HEK293 (cell line): ENCODE measurements around the gene CDK17.
A peak's percentile ranks its signal among the peaks of the same experiment; 100 is the strongest.

ENCODE experiments used
- CTCF ChIA-PET: fragments of 350-600 bp; formaldehyde crosslinking; extraction: SDS; loops from one replicate; lab custom pipeline; 2021; ENCODE audit warnings: antibody characterized with exemption; lab: Yijun Ruan, JAX
- POLR2A ChIA-PET: fragments of 300-600 bp; formaldehyde crosslinking; extraction: SDS; loops from one replicate; lab custom pipeline; 2020; ENCODE audit warnings: antibody characterized with exemption, inconsistent platforms; lab: Yijun Ruan, JAX
- H3K27ac ChIP-seq: fragments of 200-500 bp; sonication (Bioruptor generic); 2 replicates; pipeline ENCODE4 v1.5.1; 2014; ENCODE audit warnings: low read depth, low read length, control low read depth, inconsistent platforms; ENCODE audit errors: extremely low read depth
- H3K36me3 ChIP-seq, 2 experiments: fragments of 200-500 bp in 1 of 2; sonication (Bioruptor generic) in 1 of 2; 1 replicate in 1 of 2; 2 replicates in 1 of 2; pipeline ENCODE4 v1.5.1; 2014 to 2017; ENCODE audit warnings: inconsistent platforms in 2 of 2, low read length in 2 of 2; ENCODE audit not compliant: control insufficient read depth in 2 of 2, insufficient read depth in 1 of 2
- H3K4me1 ChIP-seq: fragments of 200-500 bp; sonication (Bioruptor generic); 2 replicates; pipeline ENCODE4 v1.5.1; 2014; ENCODE audit warnings: mild to moderate bottlenecking, low read length, inconsistent platforms; ENCODE audit not compliant: control insufficient read depth, insufficient read depth
- H3K4me3 ChIP-seq: 2 replicates; pipeline ENCODE4 v1.5.1; 2011; ENCODE audit warnings: low read depth, mild to moderate bottlenecking, control low read depth, low read length, moderate library complexity
- H3K9me3 ChIP-seq: fragments of 200-500 bp; sonication (Bioruptor generic); 2 replicates; pipeline ENCODE4 v1.5.1; 2014; ENCODE audit warnings: low read depth, low read length, inconsistent platforms; ENCODE audit not compliant: control insufficient read depth, insufficient read depth
- MZF1 ChIP-seq: fragments of 450-650 bp; formaldehyde crosslinking; IDR thresholded peaks from 2 replicates; pipeline ENCODE4 v1.5.1; 2017; ENCODE audit warnings: missing biosample characterization, missing genetic modification characterization, borderline replicate concordance
- ZBTB1 ChIP-seq: fragments of 450-650 bp; formaldehyde crosslinking; IDR thresholded peaks from 2 replicates; pipeline ENCODE4 v1.5.1; 2016; ENCODE audit warnings: missing biosample characterization, missing genetic modification characterization
- ZBTB48 ChIP-seq: fragments of 450-650 bp; formaldehyde crosslinking; IDR thresholded peaks from 2 replicates; pipeline ENCODE4 v1.5.1; 2016; ENCODE audit warnings: missing biosample characterization, missing genetic modification characterization
- ZIC2 ChIP-seq: fragments of 450-650 bp; formaldehyde crosslinking; IDR thresholded peaks from 2 replicates; pipeline ENCODE4 v1.5.1; 2016; ENCODE audit warnings: missing biosample characterization, missing genetic modification characterization
- ZNF121 ChIP-seq: fragments of 450-650 bp; formaldehyde crosslinking; IDR thresholded peaks from 2 replicates; pipeline ENCODE4 v1.5.1; 2016; ENCODE audit warnings: missing biosample characterization, missing genetic modification characterization
- ZNF146 ChIP-seq: fragments of 450-650 bp; formaldehyde crosslinking; IDR thresholded peaks from 2 replicates; pipeline ENCODE4 v1.5.1; 2016; ENCODE audit warnings: missing biosample characterization, missing genetic modification characterization
- ZNF354C ChIP-seq: fragments of 450-650 bp; formaldehyde crosslinking; IDR thresholded peaks from 2 replicates; pipeline ENCODE4 v1.5.1; 2016; ENCODE audit warnings: missing biosample characterization, missing genetic modification characterization, low read depth, borderline replicate concordance
- ZNF423 ChIP-seq: fragments of 450-650 bp; formaldehyde crosslinking; IDR thresholded peaks from 2 replicates; pipeline ENCODE4 v1.5.1; 2016; ENCODE audit warnings: missing biosample characterization, missing genetic modification characterization
- ZNF473 ChIP-seq: fragments of 450-650 bp; formaldehyde crosslinking; IDR thresholded peaks from 2 replicates; pipeline ENCODE4 v1.5.1; 2017; ENCODE audit warnings: missing biosample characterization, missing genetic modification characterization
- ZNF514 ChIP-seq: fragments of 450-650 bp; formaldehyde crosslinking; IDR thresholded peaks from 2 replicates; pipeline ENCODE4 v1.5.1; 2016; ENCODE audit warnings: missing biosample characterization, missing genetic modification characterization
- TF ChIP-seq, protein P1 (sequence below): fragments of 450-650 bp; formaldehyde crosslinking; optimal IDR thresholded peaks from 2 replicates; pipeline ENCODE3; 2016; ENCODE audit warnings: missing biosample characterization, mild to moderate bottlenecking, missing genetic modification characterization
- TF ChIP-seq, protein P2 (sequence below): fragments of 450-650 bp; formaldehyde crosslinking; IDR thresholded peaks from 2 replicates; pipeline ENCODE4 v1.5.1; 2016; ENCODE audit warnings: missing biosample characterization, missing genetic modification characterization
- TF ChIP-seq, protein P3 (sequence below): fragments of 450-650 bp; formaldehyde crosslinking; IDR thresholded peaks from 2 replicates; pipeline ENCODE4 v1.5.1; 2017; ENCODE audit warnings: missing biosample characterization, missing genetic modification characterization
- TF ChIP-seq, protein P4 (sequence below): fragments of 450-650 bp; formaldehyde crosslinking; IDR thresholded peaks from 2 replicates; pipeline ENCODE4 v1.5.1; 2016; ENCODE audit warnings: missing biosample characterization, missing genetic modification characterization
- TF ChIP-seq, protein P5 (sequence below): fragments of 450-650 bp; formaldehyde crosslinking; IDR thresholded peaks from 2 replicates; pipeline ENCODE4 v1.5.1; 2016; ENCODE audit warnings: missing biosample characterization, missing genetic modification characterization
- TF ChIP-seq, protein P6 (sequence below): fragments of 450-650 bp; formaldehyde crosslinking; IDR thresholded peaks from 2 replicates; pipeline ENCODE4 v1.5.1; 2016; ENCODE audit warnings: missing biosample characterization, missing genetic modification characterization
- TF ChIP-seq, protein P7 (sequence below): fragments of 450-650 bp; formaldehyde crosslinking; IDR thresholded peaks from 2 replicates; pipeline ENCODE4 v1.5.1; 2017; ENCODE audit warnings: missing biosample characterization, missing genetic modification characterization

CDK17 gene

DNA sequence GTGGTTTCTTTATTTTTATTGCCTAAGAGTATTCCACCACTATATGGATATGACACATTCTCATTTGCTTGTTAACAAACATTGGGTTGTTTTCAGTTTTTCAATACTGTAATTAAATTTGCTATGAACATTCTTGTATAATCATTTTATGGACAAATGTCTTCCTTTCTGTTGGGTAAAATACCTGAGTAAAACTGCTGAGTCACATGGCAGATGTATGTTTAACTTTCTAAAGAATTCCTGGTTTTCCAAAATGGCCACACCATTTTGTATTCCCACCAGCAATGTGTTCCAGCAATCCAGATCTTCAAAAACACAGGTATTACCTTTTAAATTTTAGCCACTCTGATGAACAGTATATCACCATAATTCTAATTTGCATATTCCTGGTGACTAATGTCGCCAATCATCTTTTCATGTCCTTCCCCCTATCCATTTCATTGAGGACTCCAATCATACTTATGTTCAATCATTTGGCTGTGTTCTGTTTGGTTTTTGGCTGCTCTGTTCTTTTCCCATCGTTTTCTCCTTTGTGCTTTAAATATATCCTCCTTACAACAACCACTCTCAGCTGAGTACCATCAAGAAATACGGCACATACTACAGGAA lies 36.0 kb downstream of the CDK17 start:
- ChIA-PET POLR2A (no interaction called here), CTCF (no interaction called here)
- Histone ChIP-seq H3K27ac (no peak overlapping the region), H3K36me3 (no peaks in the 10 kb centered on the region), H3K4me3 (no peak overlapping the region), H3K9me3 (no peaks in the 10 kb centered on the region), H3K4me1 (peaks cover 35% of the 10 kb centered on the region)
- TF ChIP-seq, protein P1, sequence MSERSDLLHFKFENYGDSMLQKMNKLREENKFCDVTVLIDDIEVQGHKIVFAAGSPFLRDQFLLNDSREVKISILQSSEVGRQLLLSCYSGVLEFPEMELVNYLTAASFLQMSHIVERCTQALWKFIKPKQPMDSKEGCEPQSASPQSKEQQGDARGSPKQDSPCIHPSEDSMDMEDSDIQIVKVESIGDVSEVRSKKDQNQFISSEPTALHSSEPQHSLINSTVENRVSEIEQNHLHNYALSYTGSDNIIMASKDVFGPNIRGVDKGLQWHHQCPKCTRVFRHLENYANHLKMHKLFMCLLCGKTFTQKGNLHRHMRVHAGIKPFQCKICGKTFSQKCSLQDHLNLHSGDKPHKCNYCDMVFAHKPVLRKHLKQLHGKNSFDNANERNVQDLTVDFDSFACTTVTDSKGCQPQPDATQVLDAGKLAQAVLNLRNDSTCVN (tag by site-specific recombination) = no peak
- TF ChIP-seq, protein P2, sequence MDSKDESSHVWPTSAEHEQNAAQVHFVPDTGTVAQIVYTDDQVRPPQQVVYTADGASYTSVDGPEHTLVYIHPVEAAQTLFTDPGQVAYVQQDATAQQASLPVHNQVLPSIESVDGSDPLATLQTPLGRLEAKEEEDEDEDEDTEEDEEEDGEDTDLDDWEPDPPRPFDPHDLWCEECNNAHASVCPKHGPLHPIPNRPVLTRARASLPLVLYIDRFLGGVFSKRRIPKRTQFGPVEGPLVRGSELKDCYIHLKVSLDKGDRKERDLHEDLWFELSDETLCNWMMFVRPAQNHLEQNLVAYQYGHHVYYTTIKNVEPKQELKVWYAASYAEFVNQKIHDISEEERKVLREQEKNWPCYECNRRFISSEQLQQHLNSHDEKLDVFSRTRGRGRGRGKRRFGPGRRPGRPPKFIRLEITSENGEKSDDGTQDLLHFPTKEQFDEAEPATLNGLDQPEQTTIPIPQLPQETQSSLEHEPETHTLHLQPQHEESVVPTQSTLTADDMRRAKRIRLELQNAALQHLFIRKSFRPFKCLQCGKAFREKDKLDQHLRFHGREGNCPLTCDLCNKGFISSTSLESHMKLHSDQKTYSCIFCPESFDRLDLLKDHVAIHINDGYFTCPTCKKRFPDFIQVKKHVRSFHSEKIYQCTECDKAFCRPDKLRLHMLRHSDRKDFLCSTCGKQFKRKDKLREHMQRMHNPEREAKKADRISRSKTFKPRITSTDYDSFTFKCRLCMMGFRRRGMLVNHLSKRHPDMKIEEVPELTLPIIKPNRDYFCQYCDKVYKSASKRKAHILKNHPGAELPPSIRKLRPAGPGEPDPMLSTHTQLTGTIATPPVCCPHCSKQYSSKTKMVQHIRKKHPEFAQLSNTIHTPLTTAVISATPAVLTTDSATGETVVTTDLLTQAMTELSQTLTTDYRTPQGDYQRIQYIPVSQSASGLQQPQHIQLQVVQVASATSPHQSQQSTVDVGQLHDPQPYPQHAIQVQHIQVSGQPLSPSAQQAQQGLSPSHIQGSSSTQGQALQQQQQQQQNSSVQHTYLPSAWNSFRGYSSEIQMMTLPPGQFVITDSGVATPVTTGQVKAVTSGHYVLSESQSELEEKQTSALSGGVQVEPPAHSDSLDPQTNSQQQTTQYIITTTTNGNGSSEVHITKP (tag by site-specific recombination) = no peak
- TF ChIP-seq, protein P3, sequence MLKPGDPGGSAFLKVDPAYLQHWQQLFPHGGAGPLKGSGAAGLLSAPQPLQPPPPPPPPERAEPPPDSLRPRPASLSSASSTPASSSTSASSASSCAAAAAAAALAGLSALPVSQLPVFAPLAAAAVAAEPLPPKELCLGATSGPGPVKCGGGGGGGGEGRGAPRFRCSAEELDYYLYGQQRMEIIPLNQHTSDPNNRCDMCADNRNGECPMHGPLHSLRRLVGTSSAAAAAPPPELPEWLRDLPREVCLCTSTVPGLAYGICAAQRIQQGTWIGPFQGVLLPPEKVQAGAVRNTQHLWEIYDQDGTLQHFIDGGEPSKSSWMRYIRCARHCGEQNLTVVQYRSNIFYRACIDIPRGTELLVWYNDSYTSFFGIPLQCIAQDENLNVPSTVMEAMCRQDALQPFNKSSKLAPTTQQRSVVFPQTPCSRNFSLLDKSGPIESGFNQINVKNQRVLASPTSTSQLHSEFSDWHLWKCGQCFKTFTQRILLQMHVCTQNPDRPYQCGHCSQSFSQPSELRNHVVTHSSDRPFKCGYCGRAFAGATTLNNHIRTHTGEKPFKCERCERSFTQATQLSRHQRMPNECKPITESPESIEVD (tag by site-specific recombination) = peak; percentile 33; the same call in 1 of the 2 replicates

DNA sequence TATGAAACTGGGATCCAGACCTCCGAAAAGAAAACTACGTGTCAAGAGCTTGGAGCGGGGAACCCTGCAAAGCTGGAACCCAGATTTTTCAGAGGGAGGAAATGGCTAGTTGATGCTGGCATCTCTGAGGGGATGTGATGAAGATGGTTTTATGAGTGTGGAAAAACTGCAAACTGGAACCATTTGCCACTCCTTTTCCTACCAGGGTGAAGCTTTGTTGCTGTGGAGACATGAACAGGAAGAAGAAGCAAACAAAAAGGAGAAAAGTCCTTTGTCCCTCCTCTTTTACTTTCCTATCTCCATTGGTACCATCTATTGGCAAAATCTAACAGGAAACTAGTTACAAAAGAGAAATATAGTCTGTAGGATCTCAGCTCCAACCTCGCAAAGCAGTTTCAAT lies 39.2 kb downstream of the CDK17 start:
- TF ChIP-seq, protein P4, sequence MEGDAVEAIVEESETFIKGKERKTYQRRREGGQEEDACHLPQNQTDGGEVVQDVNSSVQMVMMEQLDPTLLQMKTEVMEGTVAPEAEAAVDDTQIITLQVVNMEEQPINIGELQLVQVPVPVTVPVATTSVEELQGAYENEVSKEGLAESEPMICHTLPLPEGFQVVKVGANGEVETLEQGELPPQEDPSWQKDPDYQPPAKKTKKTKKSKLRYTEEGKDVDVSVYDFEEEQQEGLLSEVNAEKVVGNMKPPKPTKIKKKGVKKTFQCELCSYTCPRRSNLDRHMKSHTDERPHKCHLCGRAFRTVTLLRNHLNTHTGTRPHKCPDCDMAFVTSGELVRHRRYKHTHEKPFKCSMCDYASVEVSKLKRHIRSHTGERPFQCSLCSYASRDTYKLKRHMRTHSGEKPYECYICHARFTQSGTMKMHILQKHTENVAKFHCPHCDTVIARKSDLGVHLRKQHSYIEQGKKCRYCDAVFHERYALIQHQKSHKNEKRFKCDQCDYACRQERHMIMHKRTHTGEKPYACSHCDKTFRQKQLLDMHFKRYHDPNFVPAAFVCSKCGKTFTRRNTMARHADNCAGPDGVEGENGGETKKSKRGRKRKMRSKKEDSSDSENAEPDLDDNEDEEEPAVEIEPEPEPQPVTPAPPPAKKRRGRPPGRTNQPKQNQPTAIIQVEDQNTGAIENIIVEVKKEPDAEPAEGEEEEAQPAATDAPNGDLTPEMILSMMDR (tag by site-specific recombination) = no peak
- TF ChIP-seq ZBTB1 (tag by site-specific recombination) (no peak), ZNF354C (tag by site-specific recombination) (no peak), ZIC2 (no peak), ZNF423 (tag by site-specific recombination) (no peak), ZBTB48 (tag by site-specific recombination) (no peak), ZNF121 (no peak), MZF1 (tag by site-specific recombination) (no peak), ZNF473 (tag by site-specific recombination) (no peak), ZNF514 (tag by site-specific recombination) (no peak), ZNF146 (tag by site-specific recombination) (no peak)
- TF ChIP-seq, protein P5, sequence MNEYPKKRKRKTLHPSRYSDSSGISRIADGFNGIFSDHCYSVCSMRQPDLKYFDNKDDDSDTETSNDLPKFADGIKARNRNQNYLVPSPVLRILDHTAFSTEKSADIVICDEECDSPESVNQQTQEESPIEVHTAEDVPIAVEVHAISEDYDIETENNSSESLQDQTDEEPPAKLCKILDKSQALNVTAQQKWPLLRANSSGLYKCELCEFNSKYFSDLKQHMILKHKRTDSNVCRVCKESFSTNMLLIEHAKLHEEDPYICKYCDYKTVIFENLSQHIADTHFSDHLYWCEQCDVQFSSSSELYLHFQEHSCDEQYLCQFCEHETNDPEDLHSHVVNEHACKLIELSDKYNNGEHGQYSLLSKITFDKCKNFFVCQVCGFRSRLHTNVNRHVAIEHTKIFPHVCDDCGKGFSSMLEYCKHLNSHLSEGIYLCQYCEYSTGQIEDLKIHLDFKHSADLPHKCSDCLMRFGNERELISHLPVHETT (tag by site-specific recombination) = no peak
- TF ChIP-seq, protein P6, sequence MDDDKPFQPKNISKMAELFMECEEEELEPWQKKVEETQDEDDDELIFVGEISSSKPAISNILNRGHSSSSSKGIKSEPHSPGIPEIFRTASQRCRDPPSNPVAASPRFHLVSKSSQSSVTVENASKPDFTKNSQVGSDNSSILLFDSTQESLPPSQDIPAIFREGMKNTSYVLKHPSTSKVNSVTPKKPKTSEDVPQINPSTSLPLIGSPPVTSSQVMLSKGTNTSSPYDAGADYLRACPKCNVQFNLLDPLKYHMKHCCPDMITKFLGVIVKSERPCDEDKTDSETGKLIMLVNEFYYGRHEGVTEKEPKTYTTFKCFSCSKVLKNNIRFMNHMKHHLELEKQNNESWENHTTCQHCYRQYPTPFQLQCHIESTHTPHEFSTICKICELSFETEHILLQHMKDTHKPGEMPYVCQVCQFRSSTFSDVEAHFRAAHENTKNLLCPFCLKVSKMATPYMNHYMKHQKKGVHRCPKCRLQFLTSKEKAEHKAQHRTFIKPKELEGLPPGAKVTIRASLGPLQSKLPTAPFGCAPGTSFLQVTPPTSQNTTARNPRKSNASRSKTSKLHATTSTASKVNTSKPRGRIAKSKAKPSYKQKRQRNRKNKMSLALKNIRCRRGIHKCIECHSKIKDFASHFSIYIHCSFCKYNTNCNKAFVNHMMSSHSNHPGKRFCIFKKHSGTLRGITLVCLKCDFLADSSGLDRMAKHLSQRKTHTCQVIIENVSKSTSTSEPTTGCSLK (tag by site-specific recombination) = no peak
- TF ChIP-seq, protein P7, sequence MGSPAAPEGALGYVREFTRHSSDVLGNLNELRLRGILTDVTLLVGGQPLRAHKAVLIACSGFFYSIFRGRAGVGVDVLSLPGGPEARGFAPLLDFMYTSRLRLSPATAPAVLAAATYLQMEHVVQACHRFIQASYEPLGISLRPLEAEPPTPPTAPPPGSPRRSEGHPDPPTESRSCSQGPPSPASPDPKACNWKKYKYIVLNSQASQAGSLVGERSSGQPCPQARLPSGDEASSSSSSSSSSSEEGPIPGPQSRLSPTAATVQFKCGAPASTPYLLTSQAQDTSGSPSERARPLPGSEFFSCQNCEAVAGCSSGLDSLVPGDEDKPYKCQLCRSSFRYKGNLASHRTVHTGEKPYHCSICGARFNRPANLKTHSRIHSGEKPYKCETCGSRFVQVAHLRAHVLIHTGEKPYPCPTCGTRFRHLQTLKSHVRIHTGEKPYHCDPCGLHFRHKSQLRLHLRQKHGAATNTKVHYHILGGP (tag by site-specific recombination) = no peak
- H3K27ac ChIP-seq = no peak overlapping the region
- H3K4me1 ChIP-seq = peaks cover 39% of the 10 kb centered on the region
- H3K36me3 ChIP-seq = no peaks in the 10 kb centered on the region
- ChIA-PET POLR2A (no interaction called here), CTCF (interaction anchor here (0.5 to 1.0 kb wide), 2 partner anchors 84 to 128 kb away, joined by 3 to 4 read pairs; no protein-coding TSS in a partner anchor)
- no peaks in the 10 kb centered on the region for H3K9me3 ChIP-seq
- no peak overlapping the region for H3K4me3 ChIP-seq
